Cortex of kidney (tissue), 1 donor: ENCODE measurements around the gene MROH9.

ENCODE experiments used
- DNase-seq: peaks from one replicate; lab custom pipeline; 2025; lab: John Stamatoyannopoulos, UW

MROH9 gene

DNA sequence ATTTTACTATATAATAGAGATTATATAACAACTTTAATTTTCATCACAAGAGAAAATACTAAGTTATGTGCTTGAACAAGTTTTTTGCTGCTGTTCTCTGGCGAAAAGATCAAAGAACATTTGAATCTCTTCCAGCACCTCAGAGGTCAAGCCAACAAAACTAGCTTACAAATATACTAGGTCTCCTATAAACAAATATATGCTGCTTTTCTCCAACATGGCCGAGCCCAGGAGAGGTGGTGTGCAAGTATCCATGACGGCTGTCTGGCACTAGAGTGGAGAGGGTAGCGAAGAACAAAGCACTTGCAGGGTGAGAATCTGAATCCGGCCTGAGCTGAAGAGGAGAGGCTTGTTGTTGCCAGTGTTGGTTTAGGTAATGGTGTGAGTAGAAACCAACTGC is 147.9 kb downstream of the MROH9 start:
- DNase-seq, result no peak

DNA sequence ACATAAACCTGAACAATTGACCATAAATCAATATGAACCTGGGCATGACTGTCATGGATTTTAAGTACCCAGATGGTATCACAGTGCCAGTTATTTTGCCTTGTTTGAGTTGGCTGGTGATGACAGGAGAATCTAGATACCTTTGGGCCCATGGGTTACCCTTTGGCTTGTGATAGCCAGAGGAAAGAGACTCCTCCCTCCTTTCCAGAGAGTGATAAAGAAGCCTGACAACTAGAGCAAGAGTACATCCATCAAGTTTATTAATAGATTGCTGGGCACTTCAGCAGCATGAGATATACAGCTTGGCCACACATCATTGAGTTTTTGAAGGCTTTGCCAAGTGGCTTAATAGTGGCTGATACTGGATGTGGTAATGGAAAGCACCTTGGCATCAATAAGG is 148.8 kb downstream of the MROH9 start:
- no peak for DNase-seq

DNA sequence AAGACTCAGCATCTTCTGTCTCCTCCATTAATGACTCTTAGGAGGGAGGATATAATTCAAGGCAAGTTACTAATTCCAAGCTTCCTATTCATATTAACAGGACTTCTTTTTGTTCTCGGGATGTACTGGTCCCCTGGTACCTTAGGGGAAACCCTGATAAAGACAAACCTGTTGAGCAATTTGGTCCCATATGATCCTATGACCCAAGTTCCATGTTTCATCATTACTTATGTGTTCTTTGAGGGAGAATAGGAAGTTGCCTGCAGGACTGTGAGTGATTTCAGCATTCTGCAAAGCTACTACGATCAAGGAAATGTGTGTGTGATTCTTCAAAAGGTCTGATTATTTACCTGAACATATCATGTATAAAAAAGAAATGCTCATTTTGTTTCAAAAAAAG is 149.5 kb downstream of the MROH9 start:
- no peak for DNase-seq

DNA sequence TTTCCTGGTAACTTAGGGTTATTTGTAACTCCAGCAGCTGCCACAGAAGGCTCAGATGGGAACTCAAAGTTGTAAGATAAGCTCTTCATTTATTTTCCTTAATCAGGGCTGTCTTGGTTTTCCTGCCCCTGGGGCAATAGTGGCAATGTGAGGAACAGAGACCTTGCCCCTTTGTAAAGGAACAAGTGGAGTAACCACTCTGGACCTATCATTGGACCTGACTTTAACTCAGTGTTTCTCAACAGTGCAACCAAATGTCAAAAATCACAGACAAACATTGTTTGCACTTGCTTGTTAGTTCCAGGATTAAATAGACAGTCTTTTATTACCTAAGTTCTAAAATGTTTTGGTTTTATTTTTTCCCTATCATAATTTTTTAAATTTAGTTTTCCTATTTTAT is 152.6 kb downstream of the MROH9 start:
- no peak for DNase-seq

DNA sequence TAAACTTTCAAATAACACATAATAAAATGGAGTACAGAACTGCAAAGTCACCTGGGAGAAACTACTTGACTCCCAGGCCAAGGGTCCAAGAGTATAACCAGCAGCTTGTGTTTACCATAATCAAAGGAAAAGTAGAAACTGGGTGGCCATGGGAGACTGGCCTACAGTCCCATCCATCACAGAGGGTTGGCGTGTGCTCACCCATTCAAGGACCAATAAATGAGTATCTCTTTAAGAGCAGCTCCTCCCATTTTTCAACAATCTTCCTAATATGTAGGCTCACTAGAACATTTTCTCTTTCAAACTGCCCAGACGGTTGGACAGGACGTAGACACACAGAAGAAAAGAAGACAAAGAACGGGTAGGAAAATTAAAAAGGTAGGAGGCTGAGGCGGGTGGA is 155.3 kb downstream of the MROH9 start, which contains the start of gene FMO3:
Gene FMO3 (plus strand): TSS at position 302 of the 400 bp plus-strand sequence. CDS start 1,754 bp downstream, outside the sequence.
- no peak for DNase-seq

DNA sequence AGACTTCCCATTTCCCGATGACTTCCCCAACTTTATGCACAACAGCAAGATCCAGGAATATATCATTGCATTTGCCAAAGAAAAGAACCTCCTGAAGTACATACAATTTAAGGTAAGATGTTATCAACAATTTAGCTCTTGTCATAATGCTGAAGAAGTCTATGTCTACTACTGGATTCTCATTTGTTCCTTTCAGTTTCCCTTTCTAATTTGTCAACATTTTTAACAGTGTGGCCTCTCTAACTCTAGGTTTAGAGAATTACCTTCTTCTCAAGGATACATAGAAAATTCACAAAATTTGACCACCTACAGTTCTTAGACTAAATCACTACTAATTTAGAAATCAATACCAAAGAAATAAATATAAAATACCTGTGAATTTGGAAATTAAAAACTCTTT is 168.5 kb downstream of the MROH9 start:
- DNase-seq, result no peak

DNA sequence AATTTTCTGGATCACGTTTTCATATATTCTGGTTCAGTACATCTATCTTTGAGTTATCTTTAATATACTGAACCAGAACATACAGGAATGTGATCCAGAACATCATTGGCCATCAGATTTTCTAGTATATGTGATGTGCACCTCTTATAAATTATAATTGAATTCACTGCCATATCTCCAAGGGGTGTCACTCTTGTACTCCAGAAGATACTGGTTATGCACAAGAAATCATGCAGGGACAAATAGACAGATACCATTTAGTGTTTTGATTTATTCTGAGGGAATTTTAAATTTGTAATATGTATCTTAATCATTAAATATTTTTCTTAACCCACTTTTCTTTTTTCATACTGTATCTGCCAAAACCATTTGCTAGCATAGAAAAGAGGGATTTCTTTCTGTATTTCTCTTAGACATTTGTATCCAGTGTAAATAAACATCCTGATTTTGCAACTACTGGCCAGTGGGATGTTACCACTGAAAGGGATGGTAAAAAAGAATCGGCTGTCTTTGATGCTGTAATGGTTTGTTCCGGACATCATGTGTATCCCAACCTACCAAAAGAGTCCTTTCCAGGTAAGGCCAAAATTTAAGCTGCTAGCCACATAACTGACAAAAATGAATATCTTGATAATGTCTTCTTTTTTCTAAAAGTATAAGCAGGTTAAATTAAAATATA is 172.1 kb downstream of the MROH9 start:
- DNase-seq, result no peak

DNA sequence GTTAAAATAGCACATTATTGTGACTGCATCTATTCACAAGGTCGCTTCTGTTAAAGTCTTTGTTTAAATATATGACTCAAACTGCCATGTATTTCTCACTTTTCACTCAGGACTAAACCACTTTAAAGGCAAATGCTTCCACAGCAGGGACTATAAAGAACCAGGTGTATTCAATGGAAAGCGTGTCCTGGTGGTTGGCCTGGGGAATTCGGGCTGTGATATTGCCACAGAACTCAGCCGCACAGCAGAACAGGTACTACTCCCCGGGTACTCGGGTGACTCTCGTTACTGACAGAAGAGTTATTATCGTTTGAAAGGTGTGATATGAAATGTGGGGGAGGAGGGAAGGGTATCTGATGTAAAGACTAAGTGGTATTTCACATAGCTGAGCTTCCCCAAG is 172.6 kb downstream of the MROH9 start:
- DNase-seq, result no peak

DNA sequence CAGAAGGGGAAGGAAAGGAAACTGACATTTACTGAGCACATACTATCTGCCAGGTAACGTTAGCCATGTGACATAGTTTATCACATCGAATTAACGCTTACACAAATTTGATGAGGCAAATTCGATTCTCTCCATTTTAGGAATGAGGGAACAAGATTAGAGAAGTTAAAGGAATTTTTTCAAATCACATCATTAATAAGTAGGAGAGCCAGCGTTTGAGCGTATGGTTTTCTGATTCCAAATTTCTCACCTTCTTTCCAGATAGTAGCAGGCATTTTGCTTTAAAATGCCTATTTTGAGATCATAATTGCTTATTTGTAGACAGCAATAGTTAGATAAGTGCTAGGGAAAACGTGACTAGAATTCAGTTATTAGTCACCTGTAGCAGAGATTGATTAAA is 174.6 kb downstream of the MROH9 start:
- no peak for DNase-seq

DNA sequence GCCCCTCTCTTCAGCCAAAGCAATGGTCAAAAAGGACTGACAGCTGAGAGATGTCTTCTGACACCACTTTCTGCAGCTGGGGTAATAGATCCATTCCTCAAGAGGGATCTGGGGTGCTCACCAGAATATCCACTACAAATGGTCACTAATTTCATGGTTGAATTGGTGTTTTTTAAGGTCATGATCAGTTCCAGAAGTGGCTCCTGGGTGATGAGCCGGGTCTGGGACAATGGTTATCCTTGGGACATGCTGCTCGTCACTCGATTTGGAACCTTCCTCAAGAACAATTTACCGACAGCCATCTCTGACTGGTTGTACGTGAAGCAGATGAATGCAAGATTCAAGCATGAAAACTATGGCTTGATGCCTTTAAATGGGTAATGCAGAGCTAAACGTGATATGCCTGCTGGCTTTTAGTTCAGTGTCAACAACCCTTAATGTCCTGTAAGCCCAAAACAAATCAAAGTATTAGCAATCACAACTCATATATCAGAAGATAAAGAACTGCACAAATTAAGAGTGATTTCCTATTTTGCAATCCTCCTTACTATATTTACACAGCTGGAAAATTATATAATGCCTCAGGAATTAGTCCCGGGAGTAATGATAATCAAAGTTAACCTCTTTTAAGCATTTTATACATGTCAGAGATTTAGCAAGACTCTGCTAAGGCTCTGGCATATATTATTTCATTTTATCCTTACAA is 175.4 kb downstream of the MROH9 start:
- no peak for DNase-seq

DNA sequence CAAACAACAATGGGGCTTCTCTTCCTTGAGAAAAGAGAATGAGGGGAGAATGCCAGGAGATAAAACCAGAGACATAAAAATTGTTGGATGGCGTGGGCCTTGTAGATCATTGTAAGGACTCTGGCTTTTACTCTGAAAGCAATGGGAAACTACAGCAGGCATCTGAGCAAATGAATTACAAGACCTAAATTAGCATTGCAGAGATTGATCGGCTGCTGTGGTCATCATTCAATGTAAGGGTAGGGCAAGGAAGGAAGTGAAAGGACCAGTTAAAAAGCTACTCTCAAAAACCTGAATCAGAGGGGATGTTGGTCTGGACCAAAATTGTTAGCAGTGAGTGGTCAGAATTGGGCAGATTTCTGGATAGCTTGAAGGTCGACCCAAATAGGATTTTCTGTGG is 176.8 kb downstream of the MROH9 start:
- no peak for DNase-seq

DNA sequence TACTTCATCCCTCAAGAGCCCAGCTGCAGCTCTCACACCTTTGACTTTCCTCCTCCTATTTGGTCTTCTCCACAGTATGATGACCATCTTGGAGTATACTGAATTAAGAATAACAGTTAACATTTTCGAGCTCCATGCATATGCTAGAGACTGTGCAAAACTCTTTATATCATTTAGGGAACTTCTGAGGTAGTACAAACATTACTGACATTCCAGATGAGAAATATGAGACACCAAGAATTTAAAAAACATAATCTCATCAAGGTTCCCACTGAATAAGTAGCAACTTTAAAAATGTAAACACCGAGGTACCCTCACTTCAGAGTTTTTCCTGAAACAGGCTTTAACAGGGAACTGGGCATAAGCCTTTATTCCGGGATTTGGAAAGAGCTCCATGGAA is 178.0 kb downstream of the MROH9 start:
- DNase-seq, result no peak
